HG03378 (cell line): ENCODE results near the gene RNF150.

Source experiments
- ATAC-seq: cut with Tn5 transposase; IDR thresholded peaks from one replicate; pipeline ENCODE4 v1.9.1; 2021; ENCODE audit warnings: mild to moderate bottlenecking, moderate library complexity; ENCODE audit not compliant: unreplicated experiment

The RNF150 gene

DNA sequence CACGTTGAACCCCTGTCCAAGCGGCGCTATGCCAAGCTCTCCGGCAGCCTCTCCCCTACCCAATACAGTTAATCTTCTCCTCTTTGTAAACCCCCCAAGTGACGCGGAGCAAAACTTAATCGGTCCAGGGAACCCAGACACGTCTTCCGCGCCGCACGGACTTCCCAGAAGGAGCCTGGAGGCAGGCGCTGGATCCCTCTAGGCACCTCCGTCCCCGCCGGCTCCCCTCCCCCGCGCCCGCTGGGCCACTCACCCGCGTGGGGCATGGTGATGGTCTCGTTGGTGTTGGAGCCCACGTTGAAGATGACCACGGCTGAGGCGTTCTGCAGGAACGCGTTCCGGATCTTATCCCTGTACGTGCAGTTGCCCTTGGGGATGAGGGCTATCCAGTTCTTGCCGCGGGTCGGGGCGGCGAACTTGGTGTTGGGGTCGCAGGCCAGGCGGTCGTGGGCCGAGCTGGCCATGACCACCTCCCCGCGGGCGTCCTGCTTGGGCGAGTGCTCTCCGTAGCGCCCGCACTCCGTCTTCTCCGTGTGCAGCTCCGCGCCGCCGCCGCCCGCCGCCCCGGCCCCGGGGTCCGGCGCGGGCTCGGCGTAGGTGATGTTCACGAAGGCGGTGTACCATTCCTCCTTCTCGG lies 1.1 kb downstream of the RNF150 start:
- ATAC-seq, result peak; percentile 18

GRCh38 chr4:141131723-141132071 lies 1.6 kb downstream of the RNF150 start:
- ATAC-seq, result no peak

GRCh38 chr4:141130947-141131605 lies 2.2 kb downstream of the RNF150 start:
- no peak for ATAC-seq

- ATAC-seq, result no peak
These were observed 5.4 kb downstream of the RNF150 start for GRCh38 chr4:141127884-141128283.

GRCh38 chr4:141126769-141127168 lies 6.5 kb downstream of the RNF150 start:
- no peak for ATAC-seq

- no peak for ATAC-seq
These were observed 9.0 kb downstream of the RNF150 start for GRCh38 chr4:141124224-141124623.

DNA sequence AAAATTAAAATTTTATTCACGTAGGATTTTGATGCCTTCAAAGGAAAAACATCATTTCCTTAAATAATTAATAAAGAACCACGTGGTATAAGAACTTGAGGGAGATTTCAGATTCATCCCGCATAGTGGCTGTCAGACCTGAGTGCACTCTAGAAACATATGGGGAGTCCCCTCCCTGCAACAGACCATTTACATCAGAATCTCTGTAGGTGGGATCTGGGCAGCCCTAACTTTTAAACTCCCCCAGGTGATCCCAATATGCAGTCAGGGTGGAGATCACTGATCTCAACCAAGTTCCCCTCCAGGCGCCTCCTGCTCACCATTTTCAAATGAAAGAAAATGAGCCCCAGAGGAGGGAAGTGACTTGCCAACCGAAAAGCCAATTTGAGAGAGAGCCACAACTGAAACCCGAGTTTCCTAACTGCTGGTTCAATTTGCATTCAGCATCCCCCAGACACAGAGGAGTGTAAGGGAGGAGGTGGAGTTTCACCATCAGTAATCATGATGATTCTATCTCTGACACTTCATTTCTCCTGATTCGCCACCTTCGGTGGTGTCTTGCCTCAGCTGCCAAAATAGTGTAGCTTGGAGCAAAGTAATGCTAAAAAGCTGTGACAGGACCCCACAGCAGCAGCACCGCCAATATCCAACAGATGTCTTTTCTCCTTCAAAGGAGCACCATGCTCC lies 11.4 kb downstream of the RNF150 start:
- no peak for ATAC-seq

DNA sequence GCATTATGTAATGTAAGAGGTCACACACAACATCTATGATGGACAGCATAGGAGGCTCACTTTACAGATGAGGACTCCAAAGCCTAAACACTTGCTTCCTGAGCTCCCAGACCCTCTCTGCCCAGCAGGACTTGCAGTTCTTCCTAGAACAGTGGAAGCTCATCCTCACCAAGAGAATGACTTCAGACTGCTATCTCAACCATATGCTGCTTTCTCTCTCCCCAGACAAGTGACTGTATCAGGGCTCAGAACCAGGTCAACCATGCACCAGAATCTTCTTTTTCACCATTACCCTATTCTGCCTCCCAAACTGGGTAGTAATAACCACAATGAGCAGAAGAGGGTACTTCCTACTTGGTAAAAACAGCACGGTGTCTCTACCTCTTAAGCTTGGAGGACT lies 12.2 kb downstream of the RNF150 start:
- no peak for ATAC-seq

GRCh38 chr4:141120036-141120593 lies 13.2 kb downstream of the RNF150 start:
- no peak for ATAC-seq

- no peak for ATAC-seq
These were observed 14.2 kb downstream of the RNF150 start for GRCh38 chr4:141119071-141119470.

GRCh38 chr4:141118381-141118780 lies 14.9 kb downstream of the RNF150 start:
- ATAC-seq, result no peak

DNA sequence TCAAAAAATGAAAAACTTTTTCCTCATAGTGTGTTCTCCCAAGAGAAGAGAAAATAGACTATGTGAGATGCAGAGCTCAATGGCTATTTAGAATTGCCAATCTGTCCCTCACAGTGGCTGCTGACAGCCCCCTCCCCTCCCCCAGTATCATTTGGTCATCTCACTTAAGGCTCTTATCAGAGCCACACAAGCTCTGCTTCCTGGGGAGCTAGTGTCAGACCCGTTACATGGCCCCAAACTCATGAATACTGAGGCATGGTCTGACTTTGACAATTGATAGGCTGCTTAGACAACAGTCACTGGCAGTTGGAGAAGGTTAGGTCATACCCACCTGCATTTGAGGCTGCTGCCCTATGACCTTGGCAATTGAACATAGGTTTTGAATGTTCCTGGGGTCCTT lies 15.3 kb downstream of the RNF150 start:
- ATAC-seq, result no peak

GRCh38 chr4:141109983-141110382 lies 23.3 kb downstream of the RNF150 start:
- no peak for ATAC-seq

DNA sequence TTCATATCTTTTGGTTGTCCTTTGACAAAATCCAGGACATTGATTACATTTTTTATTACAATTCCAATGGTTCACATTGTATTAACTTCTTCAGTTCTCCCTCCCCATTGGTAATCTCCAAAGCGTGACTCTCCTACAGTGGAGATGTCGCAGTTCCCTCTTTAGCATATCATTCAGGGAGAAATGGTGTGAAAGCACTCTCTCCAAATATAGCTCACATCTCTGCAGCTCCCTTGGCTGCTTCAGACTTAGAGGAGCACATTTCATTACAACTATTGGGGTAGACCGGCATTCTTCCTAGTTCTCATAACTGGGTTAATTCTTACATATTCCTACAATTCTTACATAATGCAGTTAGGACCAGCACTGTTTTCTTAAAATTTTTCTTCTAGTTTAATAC lies 25.3 kb downstream of the RNF150 start:
- ATAC-seq, result no peak

DNA sequence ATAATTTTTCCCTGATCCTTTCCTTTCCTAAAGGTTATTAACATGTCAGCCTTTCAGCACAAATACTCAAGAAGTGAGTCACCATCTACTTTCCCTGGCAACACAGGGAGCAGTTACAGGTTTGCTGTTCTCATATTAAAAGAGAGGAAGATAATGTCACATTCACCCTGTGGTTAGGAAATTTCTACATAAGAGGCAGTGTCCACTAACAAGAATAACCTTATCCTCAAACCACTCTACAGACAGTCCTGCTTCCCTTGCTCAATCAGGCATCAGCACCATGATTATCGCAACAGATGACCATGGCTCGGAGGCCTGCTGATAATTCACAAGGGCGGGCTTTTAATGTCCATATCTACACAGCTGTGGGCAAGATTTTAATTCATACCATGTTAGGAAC lies 30.9 kb downstream of the RNF150 start:
- no peak for ATAC-seq

- no peak for ATAC-seq
These were observed 31.8 kb downstream of the RNF150 start for GRCh38 chr4:141101511-141101910.

- ATAC-seq, result no peak
These were observed 33.9 kb downstream of the RNF150 start for GRCh38 chr4:141099326-141099725.

DNA sequence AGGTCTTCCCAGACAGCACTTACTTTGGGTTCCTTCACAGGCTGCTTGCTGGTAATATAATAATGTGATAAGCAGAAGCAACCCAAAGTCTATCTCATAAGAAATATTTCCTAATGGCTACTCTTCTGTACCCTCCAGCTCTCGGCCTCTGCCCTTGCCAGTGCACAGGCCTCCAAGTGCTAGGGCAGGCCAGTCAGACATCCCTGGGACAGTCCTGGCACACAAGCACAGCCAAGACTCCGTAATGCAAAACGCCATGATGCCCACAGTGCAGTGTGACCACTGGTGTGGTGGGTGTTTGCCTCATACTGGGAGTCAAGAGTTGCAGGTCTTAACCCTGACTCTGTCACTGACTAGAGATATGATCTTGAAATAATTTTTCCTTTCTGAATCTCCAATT lies 35.1 kb downstream of the RNF150 start:
- no peak for ATAC-seq

- ATAC-seq, result no peak
These were observed 42.8 kb downstream of the RNF150 start for GRCh38 chr4:141090473-141090872.

DNA sequence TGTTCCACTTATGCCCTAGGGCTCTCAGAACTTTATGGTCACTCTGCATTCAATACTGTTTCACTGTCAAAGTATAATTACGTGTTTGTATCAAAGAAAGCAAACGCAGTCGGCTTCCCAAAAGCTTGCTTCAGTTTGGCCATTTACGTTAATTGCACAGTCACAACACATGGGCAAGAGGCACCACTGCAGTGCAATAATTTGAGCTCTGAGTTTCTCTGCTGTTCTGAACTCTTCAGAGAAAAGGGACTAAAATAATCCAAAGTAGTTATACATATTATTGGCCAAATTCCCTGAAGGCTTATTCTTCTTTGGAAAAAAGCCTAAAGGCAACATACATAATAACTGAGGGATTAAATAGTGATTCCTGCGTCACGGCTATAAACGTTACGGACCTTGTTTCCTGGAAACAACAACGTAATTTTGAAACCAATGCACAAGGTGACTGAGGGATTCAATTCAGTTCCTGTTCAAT lies 51.3 kb downstream of the RNF150 start:
- ATAC-seq, result no peak

GRCh38 chr4:141080668-141081067 lies 52.6 kb downstream of the RNF150 start:
- ATAC-seq, result no peak

- no peak for ATAC-seq
These were observed 53.8 kb downstream of the RNF150 start for GRCh38 chr4:141079393-141079930.
